Endometrial microvascular endothelial cells (primary cell): ENCODE data around the gene CST4. TPM values are rescaled to one million over a fixed set of nuclear protein-coding genes. Genes with fewer than 3 reads are reported as not detected.
"Not testable (repeated sequence)": the region's sequence is repeated elsewhere in the genome, so short reads cannot be mapped to it uniquely, and the experiment has no call there.

Experiments
- in situ Hi-C: cut with HindIII; loops from 2 replicates; pipeline ENCODE4 v1.10.0; 2017; ENCODE audit warnings: low sequenced_read_pairs, low pct_unique_long_range_greater_than_20kb; ENCODE audit errors: inconsistent ontology term
- total RNA-seq: library from RNA; depleted of rRNA; stranded (reverse); fragments of >200 nt; gene quantifications from one replicate; pipeline ENCODE4 v1.2.3, GENCODE V29; 2015; ENCODE audit errors: inconsistent ontology term

The CST4 gene, protein sequence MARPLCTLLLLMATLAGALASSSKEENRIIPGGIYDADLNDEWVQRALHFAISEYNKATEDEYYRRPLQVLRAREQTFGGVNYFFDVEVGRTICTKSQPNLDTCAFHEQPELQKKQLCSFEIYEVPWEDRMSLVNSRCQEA
- total RNA-seq = not detected

DNA sequence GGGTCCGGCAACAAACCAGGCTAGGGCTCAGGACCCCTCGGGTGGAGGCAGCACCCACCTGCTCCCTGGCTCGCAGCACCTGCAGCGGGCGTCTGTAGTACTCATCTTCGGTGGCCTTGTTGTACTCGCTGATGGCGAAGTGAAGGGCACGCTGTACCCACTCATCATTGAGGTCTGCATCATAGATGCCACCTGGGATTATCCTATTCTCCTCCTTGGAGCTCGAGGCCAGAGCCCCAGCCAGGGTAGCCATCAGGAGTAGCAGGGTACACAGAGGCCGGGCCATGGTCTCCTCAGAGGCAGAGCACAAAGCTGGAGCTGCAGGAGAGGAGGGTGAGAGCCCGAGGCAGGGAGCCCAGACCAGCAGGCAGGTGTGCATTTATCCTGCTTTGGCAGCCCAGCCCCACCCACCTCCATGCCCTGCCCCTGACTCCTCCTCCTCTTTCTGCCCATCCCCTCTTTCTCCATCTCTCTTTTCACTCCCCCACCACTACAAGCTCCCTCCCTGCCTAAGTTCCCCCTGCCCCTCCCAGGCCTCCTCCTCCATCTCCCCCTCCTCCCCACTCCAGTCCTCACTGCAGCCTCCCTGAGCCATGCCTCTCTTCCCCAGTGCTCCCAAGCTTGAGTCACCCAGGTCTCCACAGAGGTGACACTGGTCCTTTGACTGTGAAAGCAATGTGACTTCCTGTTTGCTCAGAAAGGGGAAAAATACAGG is at the start of gene CST4:
TSS of gene CST4 (minus strand) at position 355 of the 715 bp plus-strand sequence. CDS start at position 286, 69 bp downstream.
- in situ Hi-C loops = not testable (repeated sequence)

DNA sequence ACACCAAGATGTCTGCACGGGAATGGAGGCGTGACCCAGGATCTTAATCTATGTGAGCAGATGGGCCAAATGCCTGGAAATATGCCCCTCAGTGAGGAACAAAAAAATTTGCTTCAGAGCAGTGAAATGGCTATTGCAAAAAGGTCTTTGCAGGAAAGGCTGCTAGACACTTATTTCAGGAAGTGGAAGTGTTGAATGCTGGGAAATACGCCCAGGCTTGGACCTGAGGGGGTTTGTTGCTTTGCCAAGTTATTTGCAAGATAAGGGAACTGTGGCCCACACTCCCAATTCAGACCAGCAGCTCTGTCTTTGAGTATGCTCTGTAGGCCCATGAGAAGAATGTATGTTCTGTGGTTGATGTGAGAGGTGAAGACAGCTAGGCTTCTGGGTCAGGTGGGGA is 46.6 kb upstream of the CST4 start:
- in situ Hi-C loops = not testable (repeated sequence)

DNA sequence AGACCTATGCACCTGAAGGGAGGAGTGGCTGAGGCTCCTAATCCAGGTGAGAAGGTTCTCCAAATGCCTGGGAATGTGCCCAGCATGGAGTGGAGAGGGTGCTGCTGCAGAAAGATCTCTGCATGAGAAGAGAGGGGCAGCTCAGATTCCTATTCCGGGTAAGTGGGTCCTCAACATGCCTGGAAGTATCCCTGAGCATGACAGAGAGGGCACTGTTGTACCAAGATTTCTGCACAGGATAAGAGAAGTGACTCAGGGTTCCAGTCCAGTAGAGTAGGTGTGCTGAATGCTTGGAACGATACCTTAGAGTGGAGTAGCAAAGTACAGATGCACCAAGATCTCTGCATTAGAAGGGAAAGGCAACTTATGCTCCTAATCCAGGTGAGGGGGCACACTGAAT is 46.1 kb upstream of the CST4 start:
- in situ Hi-C loops = not testable (repeated sequence)

DNA sequence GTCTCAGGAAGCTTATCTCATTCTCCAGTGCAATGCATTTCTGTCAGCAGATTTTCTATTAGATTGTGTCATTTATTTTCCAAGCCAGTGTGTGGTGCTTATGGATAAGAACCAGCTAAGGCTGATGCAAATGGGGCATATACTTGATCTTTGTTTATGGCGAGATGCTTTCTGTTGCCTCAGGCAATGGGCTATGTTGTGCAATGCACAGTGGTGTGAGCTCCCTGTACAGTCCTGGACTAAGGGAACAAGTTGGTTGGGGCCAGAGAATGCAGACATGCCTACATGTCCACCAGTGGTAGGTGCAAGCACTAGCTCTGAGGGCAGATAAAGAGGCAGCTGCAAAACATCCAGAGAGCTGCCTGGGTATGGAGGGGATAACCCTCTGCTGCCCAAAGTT is 45.6 kb upstream of the CST4 start:
- in situ Hi-C loops = not testable (repeated sequence)

DNA sequence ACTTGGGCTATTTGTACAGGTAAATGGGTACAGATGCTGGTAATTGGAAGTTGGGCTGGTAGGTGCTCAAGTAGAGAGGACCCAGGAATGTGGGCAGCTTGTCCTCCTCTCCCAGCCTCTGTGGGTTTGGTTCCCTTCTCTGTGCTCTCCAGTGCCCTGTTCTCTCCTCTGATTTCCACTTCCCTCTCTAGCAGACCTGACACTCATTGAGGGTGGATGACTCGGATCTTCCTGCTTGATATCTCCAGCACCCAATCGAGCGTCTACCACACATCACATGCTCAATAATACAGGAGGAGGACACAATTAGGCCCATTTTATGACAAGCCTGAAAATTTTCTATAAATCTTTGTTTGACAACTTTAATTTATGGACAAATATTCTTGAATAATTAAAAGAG is 38.2 kb upstream of the CST4 start:
- in situ Hi-C loops = no loop called here

DNA sequence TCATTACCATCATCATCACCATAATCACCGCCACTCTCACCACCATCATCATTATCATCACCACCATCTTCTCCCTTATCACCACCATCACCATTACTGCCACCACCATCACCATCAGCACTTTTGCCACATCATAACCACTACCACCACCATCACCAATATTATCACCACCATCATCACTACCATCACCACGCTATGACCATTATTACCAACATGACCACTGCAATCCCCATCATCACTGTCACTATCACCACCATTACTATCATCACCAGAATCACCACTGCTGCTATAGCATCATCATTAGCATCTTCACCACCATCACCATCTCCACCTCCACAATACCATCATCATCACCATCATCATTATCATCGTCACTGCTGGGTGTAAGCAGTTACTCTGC is 36.3 kb upstream of the CST4 start:
- in situ Hi-C loops = no loop called here

DNA sequence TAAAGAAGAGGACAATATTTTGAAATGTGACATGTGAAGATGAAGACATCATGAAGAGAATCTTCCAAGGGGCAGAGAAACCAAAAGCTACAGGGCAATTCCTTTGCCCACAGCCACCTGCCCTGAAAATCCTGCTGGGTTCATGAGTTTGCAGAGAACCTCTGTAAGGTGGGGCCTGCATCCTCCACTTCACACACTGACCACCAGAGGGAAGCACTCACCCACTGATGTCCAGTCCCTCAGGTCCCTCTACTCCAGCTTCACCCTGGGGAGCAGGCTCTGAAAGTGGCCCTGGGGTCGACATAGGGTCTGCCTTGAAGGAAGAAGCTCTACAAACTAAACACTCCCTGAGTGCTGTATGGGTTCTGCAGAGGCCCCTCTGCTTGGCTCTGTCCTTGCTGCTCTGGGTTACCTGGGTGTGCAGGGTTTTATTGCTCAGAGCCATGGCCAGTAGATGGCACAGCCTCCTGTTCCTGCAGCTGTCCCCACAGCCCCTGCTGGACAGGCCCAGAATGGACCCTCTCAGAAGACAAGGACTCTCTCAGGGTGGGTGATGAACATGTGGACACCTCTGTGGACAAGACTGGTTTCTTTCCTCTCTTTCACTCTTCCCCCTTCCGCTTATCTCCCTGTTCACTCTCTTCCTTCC is 34.9 kb upstream of the CST4 start:
- in situ Hi-C loops = not testable (repeated sequence)

DNA sequence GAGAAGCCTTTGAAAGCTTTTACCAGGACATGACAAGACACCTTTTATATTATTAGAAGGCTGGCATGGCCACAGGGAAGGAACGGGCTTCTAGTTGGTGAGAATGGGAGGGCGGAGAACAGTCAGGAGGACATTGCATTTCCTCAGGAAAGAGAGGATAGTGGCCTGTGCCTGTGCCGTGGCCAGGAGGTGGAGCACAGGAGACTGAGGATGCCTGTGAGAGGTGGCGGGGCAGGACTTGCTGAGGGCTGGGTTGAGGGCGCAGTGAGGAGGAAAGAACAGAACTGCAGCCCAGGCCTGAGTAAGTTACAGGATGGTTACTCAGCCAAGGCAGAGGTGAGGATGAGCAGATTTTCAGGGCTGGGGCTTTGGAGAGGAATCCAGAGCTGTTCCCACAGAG is 34.0 kb upstream of the CST4 start:
- in situ Hi-C loops = not testable (repeated sequence)

DNA sequence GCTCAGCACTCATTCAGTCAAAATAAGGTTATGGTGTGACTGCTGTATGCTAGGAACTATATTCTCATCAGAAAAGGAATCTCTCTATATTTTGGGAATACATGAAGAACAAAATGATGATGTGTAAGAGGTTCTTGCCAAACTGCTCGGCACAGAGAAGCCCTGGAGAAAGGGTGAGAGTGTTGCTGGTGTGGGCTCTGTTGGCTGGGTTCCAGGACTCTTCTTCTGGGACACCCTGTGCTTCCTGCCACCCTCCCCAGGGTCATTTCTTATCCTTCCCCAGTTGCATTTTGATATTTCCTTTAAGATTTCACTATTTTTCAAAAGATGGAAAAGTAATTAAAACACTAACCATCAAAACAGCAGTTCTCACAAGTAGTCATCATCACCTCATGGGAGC is 33.1 kb upstream of the CST4 start:
- in situ Hi-C loops = no loop called here

DNA sequence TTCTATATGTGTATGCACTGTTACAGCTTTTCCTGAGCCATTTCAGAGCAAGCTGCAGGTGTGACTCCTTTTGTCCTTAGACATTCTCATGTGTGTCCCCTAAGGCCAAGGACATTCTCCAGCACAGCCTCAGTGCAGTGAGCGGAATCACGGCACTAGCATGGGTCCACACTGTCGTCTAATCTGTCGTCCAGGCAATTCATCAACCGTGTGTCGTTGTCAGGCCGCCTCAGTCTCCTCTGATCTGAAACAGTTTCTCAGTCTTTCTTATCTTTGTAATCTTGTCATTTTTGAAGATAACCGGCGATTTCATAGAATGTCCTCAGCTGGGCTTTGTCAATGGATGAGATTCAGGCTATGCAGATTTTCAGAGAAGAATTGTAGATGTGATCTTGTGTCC is 30.5 kb upstream of the CST4 start:
- in situ Hi-C loops = not testable (repeated sequence)

DNA sequence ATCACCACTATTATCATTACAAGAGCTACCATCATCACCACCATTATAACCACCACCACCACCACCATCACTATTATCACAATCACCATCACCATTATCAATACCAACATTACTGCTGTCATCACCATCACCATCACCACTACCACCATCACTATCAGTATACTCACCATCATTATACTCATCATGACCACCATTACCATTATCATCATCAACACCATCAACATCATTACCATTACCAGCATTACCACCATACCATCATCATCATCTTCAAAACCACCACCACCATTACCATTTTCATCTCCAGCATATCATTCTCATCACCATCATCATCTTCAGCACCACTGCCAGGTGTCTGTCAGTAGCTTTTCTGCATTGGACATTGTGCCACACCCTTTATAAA is 22.9 kb upstream of the CST4 start:
- in situ Hi-C loops = not testable (repeated sequence)

DNA sequence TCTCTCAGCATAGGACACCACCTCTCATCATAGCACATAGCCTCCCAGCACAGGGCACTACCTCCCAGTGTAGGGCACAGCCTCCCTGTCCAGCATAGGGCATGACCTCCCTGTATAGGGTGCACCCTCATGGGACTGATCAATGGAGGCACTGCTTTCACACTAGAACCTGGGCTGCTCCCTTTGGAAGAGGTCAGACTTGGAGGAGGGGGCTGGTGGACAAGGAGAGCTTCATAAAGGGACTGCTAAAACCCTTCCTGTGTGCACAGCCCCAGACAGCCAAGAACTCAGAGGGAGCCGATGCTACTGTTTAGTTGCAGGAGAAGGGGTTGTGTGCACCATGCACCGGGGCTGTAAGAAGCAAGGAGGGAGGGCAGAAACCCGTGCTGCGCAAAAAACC is 21.9 kb upstream of the CST4 start:
- in situ Hi-C loops = no loop called here

DNA sequence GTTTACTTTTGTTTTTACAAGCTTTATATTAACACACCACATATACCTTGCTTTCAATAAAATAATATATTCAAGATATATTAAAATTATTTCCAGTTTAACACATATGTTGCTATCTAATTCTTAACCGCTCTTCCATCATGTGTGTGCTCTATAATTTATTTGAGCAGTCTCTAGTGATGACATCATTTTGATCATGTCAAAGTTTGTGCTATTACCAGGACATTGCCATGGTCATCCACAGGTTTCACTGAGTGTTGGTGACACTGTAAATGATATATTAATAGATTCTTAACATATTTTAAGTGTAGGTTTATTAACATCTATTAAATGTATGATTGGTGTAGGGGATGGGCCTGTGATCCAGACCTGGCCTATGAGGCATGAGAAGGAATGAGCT is 17.1 kb upstream of the CST4 start:
- in situ Hi-C loops = no loop called here

DNA sequence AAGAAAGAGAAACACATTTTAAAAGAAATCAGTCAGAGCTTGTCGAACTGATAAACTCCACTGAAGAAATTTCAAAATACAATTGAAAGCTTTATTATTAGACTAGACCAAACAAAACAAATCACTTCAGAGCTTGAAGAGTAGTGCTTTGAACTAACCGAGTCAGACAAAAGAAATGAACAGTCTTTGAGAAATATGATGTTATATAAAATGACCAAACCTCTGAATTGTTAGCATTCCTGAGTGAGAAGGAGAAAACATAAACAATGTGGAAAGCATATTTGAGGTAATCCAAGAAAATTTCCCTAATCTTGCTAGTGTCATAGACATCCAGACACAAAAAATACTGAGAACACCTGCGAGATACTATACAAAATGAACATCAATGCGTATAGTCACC is 13.2 kb upstream of the CST4 start:
- in situ Hi-C loops = no loop called here

DNA sequence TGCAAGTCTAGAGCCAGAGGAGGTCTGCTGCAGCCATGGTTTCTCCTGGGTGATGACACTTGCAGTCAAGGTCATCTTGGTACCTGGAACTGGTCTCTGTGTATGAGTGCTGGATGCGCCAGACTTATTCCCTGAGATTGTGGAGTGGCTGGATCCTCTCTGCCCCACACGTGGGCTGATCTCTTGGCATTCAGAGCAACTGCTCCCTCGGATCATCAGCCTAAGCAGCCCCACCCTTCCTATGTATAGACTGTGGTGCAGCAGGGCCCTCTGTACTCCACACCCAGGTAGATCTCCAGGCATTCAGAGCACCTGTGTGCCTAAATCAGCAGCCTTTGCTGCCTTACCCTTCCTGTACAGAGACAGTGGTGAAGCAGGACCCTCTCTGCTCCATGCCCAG is 12.1 kb upstream of the CST4 start:
- in situ Hi-C loops = no loop called here

DNA sequence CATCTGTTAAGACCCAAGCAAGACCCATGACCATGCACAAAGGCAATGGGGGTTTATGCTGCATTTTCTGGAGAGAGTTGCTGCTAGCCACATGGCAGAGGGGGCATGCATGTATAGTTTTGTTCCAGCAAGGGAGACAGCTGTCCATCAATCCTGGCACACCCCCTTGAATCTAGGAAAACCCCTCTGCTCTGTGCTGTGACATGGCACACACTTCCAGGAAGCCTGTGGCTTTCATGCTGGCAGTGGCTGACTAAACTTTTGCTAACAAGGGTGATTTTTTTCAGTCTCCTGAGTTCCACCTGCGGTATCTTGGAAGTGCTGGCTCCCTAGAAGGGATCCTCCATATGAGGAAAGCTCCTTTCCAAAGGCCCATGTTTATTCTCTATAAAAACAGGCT is 9.1 kb upstream of the CST4 start:
- in situ Hi-C loops = no loop called here

DNA sequence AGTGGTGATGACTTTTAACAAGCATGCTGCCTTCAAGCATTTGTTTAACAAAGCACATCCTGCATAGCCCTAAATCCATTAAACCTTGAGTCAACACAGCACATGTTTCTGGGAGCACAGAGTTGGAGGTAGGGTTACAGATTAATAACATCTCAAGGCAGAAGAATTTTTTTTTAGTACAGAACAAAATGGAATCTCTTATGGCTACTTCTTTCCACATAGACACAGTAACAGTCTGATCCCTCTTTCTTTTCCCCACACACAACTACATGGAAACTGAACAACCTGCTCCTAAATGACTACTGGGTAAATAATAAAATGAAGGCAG is 6.2 kb upstream of the CST4 start:
- in situ Hi-C loops = not testable (repeated sequence)

DNA sequence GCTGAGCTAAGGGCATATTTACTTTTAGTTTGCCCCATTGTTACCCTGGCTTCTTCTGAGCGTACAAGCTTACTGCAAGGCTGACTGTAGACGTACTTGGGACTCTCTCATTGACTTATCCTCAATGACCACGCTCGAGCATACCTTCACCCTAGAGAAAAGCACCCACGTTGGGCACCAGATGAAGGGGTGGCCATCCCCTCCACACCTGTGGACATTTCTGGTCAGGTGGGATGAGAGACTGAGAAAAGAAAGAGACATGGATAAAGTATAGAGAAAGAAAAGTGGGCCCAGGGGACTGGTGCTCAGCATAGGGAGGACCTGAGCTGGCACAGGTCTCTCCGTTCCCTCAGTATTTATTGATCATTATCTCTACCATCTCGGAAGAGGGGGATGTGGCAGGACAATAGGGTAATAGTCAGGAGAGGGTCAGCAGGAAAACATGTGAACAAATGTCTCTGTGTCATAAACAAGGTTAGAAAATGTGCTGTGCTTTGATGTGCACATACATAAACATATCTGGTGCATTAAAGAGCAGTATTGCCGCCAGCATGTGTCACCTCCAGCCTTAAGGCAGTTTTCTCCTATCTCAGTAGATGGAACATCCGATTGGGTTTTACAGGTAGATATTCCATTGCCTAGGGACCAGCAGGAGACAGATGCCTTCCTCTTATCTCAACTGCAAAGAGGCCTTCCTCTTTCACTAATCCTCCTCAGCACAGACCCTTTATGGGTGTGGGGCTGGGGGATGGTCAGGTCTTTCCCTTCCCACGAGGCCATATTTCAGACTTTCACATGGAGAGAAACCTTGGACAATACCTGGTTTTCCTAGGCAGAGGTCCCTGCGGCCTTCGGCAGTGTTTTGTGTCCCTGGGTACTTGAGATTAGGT is 5.6 kb upstream of the CST4 start:
- in situ Hi-C loops = not testable (repeated sequence)

DNA sequence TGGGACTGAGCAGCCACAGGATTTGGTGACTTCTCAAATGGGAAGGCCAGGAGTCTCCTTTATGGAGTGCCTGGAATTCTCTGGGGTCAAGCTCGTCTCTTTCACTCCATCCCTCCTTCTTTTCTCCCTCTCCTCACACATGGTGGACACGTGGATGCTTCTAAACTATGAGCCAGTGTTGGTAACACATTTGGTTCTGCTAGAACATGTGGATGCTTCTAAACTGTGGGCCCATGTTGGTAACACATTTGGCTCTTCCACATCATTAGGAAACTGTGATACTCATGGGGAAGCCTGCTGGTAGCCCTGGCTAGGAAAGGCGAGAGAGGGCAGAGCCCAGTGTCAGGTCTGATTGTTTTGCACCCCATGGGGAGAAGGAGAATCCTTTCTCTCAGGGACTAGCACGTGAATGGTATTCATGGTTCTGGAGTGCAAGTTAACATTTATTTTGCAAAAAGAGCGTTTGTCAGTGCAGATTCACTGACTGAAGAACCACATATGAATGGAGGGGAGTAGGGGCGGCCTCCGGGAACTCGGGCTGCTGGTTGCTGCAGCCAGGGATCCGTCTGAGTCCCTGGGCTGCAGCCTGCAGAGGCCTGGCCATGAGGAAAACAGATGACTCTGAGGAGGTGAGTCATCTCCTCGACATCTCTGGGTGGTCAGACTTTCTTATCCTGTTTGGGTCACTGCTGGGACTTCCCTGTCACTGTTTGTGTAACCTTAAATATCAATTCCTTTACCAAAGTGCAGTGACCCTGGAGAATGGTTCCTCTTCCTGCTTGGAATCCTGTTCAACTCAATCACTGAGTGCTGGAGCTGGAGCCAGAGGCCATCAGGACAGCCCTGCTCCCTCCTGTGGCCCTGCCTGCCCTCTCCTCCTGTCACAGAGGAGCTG is 4.1 kb upstream of the CST4 start:
- in situ Hi-C loops = not testable (repeated sequence)
